ENCODE measurements around the gene NBDY.

The NBDY gene

GRCh38 chrX:56811599-56811998, 82.6 kb downstream of the NBDY start:
- DNase-seq (ENCODE audit: low read depth): no peak
- in situ Hi-C loops (cut with HindIII; ENCODE audit: low sequenced_read_pairs): no loop called here
- TF ChIP-seq CTCF (IDR thresholded peaks at IDR 0.05; ENCODE audit: low read depth, low read length, missing control alignments): no peak
- H3K4me3 ChIP-seq (ENCODE audit: low read depth, low read length): no peak overlapping the region

DNA sequence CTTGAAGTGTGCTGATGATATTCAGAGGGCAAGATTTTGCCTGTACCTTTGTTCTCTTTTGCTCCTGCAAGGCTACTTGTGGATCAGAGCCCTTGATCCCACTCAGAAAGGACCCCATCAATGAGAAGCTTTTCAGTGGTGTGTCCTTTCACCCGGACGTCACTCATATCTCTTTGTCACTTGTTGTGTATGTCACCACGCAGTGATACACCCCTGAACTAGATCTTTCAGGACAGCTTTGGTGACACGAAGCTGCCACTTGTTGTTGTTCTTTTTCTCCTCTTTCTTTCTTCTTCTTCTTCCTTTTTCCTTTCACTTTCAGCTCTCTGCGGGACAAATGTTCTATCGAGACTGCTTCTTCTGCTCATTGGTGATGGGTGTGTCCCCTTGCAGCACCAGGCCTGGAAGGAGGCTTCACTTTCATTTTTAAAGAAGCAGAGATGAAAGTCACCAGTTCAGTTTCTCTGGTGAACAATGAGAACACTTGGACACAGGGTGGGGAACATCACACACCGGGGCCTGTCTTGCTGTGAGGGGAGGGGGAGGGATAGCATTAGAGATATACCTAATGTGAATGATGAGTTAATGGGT, 83.6 kb downstream of the NBDY start:
- no peak for TF ChIP-seq CTCF (IDR thresholded peaks at IDR 0.05; ENCODE audit: low read depth, low read length, missing control alignments)
- DNase-seq (ENCODE audit: low read depth): no peak
- H3K4me3 ChIP-seq (ENCODE audit: low read depth, low read length): no peak overlapping the region
- in situ Hi-C loops (cut with HindIII; ENCODE audit: low sequenced_read_pairs): no loop called here

DNA sequence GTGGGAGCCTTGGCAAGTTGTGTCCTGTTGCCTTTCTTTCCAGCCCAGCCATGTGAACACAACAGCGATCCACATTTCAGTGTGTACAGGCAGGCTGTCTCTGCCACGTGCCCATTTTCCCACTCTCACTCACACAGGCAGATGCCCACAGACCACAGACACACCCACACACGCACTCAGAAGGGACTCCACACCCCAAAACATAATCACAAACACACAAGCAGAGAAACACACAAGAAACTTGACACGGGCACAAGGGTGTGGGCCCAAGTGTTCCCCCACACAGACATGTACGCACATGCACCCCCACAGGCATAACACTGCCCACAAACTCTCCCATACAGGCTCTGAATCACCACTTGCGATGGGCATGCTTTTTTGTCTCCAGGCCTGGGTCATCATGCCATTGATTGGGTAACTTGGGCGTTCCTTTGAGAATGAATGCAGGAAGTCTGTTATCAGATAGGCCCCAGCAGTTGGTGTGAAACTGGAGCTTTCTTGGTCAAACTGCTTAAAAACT, 84.3 kb downstream of the NBDY start:
- TF ChIP-seq CTCF (IDR thresholded peaks at IDR 0.05; ENCODE audit: low read depth, low read length, missing control alignments): no peak
- no peak for DNase-seq (ENCODE audit: low read depth)
- in situ Hi-C loops (cut with HindIII; ENCODE audit: low sequenced_read_pairs): no loop called here
- H3K4me3 ChIP-seq (ENCODE audit: low read depth, low read length): no peak overlapping the region

DNA sequence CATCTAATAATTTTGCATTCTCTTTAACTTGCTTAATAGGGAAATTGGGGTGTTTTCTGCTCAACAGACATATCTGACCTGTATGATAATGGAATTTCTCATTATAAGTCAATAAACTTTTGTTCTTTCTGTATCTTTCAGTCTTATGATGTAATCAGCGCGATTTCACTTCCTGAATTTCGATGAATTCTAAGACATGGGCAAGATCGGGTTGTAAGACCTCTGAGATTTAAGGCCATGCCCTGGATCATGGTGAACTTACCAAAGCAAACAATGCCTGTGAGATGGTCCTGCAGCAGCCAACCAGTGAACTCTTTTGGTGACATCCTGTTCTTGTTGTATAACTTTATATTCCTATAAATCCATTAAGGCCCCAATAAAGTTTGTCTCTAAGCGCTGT, 88.1 kb downstream of the NBDY start:
- no peak for DNase-seq (ENCODE audit: low read depth)
- H3K4me3 ChIP-seq (ENCODE audit: low read depth, low read length): no peak overlapping the region
- in situ Hi-C loops (cut with HindIII; ENCODE audit: low sequenced_read_pairs): no loop called here
- TF ChIP-seq CTCF (IDR thresholded peaks at IDR 0.05; ENCODE audit: low read depth, low read length, missing control alignments): no peak

DNA sequence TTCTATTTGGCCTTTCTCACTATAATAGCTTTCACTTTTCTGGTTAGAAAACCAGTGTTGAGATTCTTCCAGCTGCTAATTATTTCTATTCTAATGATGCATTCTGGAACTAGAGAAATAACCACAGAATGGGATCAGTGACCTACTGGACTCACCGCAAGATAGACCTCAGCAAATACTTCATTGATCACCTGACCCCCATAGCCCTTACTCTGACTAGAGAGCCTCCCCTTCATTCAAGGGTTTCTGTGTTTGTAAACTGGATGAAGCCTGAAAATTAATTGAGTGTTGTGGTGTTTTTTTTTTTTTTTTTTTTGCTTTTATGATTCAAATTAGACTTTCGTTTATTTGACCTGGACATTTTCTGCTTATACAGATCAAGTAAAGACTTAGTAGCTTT, 97.0 kb downstream of the NBDY start:
- in situ Hi-C loops (cut with HindIII; ENCODE audit: low sequenced_read_pairs): no loop called here
- no peak for DNase-seq (ENCODE audit: low read depth)
- TF ChIP-seq CTCF (IDR thresholded peaks at IDR 0.05; ENCODE audit: low read depth, low read length, missing control alignments): no peak
- no peak overlapping the region for H3K4me3 ChIP-seq (ENCODE audit: low read depth, low read length)

DNA sequence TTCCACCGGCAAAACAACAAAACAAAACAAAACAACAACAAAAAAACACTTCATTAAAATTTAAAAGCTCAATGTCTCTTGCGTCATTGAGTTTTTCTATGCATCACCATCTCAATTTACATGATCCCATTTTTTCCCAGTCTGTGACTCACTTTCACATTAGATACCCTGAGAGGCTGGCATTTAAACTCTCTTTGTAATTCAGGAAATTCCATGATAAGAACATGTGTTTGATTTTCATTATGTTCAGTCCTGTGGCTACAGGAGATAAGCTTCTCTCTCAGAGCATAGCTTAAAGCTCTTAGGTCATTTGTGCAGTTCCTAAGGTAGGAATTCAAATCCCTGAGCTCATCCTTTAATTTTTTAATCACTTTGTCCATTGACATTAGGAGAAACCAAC, 104.6 kb downstream of the NBDY start:
- H3K4me3 ChIP-seq (ENCODE audit: low read depth, low read length): no peak overlapping the region
- in situ Hi-C loops (cut with HindIII; ENCODE audit: low sequenced_read_pairs): no loop called here
- no peak for DNase-seq (ENCODE audit: low read depth)
- no peak for TF ChIP-seq CTCF (IDR thresholded peaks at IDR 0.05; ENCODE audit: low read depth, low read length, missing control alignments)

All from astrocyte of the cerebellum (primary cell).